SIG-M5 treated with dmso at 0.1 percent for 504 hours (cell line): ENCODE measurements around the gene SPEF2.
A peak's percentile ranks its signal among the peaks of the same experiment; 100 is the strongest.

Experiments used
- DNase-seq: peaks from one replicate; lab custom pipeline; 2025; ENCODE audit not compliant: unreplicated experiment; lab: John Stamatoyannopoulos, UW

Gene SPEF2

DNA sequence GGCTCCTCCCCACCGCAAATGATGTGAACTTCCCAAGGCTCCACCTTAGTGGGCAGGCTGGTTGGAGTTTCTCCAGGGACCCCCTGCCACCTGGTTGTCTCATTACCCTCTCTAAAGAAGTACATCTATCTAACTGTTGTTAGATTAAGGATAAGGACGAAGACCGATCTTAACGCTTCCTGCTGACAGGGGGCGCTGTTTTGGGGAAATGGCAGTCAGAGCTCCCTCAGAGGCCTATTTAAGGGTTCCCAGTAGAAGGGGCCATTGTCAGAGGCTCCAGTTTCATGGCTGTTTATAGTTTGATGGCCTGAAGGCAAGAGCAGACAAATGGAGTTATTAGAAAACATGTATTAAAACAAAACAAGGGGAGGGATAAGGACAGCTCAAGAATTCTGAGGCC is 100.1 kb downstream of the SPEF2 start:
- DNase-seq: no peak

DNA sequence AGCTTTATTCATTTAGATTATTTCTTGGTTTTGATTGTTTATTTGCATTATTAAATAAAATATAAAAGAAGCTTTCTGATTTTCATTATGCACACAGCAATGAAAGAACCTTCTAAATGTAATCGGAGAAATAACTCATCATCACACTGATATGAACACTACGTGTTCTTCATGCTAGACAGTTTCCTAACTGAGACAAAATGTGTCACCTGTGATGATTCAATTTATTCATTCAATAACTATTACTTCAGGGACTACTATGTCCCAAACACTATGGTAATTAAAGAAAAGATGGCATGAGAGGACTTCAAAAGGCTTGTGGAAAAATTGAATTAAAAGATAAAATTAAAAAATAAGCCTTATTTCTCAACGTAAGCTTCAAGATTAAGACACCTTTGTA is 118.1 kb downstream of the SPEF2 start:
- DNase-seq: no peak

DNA sequence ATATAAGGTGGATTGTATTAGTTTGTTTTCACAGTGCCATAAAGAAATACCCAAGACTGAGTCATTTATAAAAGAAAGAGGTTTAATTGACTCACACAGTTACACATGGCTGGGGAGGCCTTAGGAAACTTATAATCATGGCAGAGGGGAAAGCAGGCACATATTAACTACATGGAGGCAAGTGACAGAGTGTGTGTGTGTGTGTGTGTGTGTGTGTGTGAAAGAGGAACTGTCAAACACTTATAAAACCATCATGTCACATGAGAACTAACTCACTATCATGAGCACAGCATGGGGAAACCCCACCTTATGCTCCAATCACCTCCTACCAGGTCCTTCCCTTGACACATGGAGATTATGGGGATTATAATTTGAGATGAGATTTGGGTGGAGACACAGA is 118.6 kb downstream of the SPEF2 start:
- no peak for DNase-seq

DNA sequence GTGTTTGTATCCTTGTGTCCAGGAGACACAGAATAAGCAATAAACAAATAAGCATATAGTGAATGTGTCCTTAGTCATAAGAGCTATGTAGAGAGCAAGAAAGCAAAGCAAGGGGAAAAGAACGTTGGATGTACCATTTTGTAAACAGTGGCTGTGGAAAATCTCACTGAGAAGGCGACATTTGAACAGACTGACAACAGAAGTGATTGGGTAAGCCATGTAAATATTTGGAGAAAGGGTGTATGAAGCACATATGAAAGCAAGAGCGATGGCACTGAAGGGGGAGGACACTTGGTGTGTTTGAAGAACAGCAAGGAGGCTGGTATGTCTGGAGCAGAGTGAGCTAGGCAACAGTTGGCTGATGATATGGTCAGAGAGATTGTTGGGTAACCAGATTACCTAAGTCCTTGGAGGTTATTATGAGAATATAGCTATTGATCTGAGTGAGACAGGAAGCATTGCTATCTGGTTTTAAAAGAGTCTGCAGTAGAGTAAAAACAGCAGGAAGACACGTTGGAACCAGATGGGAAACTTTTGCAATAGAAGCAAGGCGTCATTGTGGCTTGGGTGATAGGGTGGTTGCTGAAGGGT is 123.6 kb downstream of the SPEF2 start:
- DNase-seq: peak; percentile 46

DNA sequence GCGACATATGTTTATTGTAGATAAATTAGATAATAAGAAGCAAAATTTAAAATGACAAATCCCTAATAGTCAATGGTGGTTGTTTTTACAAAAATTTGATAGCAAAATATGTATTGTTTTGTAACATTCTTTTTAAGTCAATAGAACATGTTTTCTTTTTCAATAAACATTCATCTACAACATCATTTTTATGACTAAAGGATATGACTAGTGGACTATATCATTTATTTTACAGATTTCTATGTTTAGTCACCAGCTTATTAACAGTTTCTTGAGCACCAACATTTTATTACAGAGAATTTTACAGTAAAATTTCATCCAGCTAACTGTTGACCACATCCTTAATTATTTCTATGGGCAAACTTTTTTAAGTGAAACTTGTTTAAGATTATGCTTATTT is 124.3 kb downstream of the SPEF2 start:
- DNase-seq: no peak

DNA sequence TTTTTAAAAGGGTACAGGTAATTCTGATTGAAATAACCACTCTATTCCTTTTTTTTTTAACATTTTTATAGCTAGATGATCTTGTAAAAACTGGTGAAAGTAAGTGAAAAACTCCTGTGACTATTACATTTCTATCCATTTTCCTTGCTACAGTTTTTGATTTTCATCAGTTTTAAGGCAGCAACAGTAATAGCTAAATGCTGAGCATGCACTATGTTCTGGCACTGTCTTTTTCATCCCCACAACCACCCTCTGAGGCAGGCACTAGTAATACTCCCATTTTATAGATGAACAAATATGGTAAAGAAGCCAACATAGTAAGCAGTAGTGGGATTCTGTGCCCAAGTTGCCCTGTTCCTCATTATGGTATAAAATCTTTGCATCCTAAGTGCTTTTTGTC is 126.0 kb downstream of the SPEF2 start:
- DNase-seq: no peak

DNA sequence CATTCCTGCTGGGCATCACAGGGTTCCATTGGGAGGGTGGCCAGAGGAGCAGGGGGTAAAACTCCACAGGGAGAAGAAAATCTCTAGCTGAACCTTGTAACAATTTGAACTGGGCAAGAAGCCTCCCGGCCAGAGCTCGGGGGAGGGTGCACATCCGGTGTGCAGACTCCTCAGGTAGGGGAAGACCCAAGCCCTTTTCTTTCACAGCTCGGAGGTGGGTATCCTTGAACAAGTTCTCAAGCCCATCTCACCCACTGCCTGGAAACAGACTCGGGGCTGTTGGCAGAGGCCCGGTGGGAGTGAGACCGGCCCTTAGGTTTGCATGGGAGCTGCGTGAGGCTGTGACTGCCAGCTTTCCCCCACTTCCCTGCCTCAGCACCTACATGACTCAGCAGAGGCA is 127.5 kb downstream of the SPEF2 start:
- no peak for DNase-seq

DNA sequence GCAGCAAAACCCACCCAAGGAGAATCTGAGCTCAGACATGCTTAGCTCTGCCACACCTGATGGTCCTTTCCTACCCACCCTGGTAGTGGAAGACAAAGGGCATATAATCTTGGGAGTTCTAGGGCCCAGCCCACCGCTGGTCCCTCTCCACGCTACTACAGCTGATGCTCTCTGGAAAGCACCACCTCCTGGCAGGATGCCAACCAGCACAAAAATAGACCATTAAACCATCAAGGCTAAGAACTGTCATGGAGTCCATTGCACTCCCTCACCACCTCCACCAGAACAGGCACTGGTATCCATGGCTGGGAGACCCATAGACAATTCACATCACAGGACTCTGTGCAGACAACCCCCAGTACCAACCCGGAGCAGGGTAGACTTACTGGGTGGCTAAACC is 128.0 kb downstream of the SPEF2 start:
- DNase-seq: no peak

DNA sequence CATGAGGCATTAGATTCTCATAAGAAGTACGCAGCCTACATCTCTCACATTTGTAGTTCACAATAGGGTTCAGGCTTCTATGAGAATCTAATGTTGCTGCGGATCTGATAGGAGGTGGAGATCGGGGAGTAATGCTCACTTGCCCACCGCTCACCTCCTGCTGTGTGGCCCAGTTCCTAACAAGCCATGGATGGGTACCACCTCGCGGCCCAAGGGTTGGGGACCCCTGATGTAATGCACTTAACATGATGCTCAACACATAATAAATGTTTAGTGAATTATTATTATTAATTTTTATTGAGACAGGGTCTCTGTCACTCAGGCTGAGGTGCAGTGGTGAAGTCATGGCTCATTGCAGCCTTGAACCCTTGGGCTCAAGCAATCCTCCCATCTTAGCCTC is 134.3 kb downstream of the SPEF2 start:
- no peak for DNase-seq

DNA sequence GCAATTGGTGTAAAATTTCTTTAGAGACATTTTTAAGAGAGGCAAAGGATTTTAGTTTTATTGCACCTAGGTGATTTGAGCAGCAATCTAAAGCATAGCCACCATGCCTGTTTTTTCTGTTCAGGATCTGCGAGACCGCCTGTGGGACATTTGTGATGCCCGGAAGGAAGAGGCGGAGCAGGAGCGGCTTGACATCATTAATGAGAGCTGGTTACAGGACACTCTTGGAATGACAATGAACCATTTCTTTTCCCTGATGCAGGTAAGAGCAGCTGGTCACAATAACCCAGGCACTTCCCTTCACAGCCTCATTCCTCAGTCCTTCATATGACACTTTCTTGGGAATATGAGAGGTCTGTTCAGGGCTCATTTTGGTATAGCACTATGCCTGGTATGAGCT is 135.8 kb downstream of the SPEF2 start:
- DNase-seq: no peak

DNA sequence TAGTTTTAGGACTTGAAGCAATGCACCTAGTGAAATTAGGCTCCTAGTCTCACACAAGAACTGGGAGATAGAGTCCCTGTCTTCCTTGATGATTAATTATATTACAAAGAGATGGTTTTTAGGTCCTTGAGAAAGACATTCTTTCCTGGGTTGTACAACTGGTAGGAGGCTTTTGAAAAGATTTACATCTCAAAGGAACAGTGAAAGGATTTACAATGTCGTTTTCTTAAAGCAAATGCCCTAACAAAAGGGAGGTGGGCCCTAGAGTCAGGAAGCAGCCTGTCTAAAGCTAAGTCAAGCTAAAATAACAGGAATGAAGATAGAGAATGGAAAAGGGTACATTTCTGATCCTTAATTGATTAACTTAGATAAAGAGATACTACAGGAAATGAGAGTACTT is 136.8 kb downstream of the SPEF2 start:
- no peak for DNase-seq

DNA sequence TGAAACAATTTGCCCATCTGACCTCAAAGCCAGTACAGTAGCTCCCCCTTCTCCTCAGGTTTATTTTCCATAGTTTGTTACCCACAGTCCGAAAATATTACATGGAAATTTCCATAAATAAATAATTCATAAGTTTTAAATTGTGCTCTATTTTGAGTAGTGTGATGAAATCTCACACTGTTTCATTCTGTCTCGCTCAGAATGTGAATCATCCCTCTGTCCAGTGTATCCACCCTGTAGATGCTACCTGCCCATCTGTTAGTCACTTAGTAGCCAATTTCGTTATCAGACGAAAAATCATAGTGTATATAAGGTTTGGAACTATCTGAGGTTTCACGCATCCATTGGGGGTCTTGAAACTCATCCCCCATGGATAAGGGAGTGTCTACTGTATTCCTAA is 138.3 kb downstream of the SPEF2 start:
- no peak for DNase-seq

DNA sequence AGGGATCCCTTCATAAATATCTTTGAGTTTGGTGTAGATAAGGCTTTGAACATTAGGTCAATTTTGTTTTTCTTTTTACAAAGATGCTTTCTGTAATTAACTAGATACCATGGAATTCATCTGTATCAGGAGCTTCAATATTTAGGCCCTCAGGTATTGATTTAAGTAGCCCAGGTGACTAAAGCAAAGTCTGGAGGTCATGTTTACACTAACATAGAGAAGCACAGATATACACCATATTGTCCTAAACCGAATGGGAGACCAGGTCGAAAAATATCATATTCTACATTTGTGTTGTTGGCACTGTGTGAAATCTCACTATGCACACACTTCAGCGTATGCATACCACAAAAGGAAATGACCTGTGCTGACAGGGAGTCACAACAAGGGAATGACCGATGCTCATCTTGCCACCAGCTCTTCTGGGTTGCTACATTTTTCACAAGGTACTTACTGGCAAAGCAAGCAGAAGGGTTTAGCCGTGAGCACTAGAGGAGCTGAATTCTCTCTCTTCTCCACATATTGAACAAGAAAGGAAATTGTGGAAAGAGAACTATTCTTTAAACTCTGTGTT is 140.6 kb downstream of the SPEF2 start:
- no peak for DNase-seq

DNA sequence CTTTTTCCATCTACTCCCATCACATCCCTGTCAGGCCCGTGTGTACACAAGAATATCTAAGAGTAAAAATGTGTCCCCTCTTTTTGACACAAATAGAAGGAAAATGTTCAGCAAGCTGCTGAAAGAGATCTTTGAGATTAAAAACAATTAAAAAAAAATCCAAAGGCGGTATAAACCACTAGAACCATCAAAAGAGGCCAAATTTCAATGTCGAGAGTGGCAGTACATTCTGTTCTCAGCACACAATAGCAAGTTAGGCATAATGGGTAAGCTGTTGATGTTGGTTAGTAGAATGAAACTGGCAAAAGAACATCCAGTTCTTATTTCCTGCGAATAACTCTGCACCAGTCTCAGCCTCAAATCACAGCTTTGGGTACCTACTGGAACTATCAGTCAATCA is 143.9 kb downstream of the SPEF2 start:
- no peak for DNase-seq

DNA sequence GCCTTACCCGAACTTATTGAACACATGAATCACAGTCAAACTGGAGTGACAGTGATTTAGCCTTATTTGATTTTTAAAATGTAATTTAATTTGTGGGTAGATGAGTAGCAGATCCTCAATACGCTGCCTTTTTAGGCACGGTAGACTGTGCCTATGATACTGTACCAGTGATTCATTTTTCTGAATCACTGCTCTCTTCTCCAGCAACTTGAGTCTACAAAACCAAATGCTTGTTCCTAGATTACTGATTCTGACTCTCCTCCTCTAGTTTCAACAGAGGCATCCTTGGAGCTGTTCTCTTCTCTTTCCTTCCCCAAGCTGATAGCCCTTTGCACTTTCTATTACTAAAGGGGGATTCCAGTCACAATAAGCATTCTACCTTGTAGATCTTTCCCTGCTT is 144.7 kb downstream of the SPEF2 start:
- DNase-seq: no peak

DNA sequence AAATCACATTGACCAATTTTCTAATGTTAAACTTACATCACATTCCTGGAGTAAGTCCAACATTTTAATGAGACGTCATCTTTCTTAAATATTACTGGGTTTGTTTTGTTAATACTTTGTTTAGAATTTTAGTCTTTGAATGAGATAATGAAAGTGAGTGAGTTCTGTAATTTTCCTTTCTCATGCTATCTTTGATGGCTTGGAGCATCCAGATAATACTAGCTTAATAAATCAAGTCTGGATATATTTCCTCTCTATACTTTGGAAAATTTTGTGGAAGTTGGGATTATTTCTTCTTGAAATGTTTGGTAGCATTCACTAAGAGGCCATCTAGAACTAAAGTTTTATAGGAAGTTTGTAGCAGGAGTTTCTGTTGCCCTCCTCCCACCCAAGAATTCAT is 148.3 kb downstream of the SPEF2 start:
- DNase-seq: no peak

DNA sequence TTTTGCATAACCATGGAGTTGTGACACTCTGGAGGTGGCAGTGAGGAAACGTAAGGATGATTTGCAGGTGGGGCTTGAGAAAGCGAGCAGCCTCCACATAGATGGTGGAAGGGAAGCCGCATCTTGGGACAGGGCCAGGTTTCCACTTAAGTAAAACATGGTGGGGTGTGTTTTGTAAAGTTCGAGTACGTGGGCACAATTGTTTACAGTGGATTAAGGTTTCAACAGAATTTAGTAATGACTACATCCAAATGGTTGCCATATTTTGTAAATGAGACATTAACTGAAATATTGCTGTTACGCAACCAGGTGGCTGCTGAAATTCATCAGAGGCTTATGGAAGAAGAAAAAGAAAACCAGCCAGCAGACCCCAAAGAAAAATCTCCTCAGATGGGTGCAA is 153.6 kb downstream of the SPEF2 start:
- no peak for DNase-seq

DNA sequence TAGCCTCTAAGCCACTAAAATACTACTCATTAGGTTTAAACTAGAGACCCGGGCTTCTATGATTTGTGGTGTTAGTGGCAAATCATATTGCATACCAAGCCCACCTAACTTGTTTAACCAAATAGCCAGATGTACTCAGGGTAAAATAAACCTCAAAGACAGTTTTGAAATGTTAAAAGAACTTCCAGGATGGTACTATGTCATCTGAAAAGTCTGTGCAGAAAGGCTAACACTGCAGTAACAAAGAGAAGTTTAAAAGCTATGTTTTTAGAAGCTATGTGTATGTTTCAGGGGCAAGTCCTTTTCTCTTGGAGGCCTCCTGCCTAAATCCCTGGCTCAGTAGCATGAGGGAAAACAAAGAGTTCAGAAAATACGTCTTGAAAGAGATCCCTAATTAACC is 154.2 kb downstream of the SPEF2 start:
- DNase-seq: no peak

DNA sequence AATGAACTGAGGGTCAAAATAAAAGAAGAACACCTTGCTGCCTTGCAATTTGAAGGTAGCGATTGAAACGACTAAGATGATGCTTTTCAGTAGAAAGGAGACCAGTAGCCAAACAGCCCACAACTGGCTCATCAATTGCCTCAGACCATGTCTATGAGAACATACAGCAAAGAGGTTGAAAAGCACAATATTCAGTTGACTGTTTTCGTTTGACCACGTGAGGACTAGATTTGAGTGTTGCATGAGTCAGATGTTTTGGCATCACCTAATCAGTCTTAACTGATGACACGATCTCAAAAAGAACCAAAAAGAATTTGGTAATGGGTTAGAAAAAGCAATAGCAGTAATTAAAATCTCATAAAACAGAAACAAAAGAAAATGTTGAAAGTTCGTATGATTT is 156.3 kb downstream of the SPEF2 start:
- no peak for DNase-seq

DNA sequence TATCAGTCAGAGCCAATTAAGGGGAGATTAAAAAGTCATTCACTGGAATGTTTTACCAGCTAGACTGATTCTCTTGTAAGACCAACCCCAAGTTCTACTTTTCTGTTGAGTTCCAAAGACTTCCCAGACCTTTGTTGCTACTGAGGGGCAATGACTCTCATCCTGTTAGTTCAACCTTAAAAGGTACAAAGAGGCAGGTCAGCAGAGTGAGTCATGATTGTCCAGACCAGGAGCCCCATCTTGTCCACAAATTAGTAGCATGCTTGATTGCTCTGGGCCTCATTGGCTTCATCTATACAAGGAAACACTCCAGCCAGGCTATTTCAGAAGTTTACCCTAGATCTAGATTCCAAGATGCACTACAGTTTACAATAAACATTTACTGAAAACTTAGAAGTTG is 159.1 kb downstream of the SPEF2 start:
- no peak for DNase-seq

DNA sequence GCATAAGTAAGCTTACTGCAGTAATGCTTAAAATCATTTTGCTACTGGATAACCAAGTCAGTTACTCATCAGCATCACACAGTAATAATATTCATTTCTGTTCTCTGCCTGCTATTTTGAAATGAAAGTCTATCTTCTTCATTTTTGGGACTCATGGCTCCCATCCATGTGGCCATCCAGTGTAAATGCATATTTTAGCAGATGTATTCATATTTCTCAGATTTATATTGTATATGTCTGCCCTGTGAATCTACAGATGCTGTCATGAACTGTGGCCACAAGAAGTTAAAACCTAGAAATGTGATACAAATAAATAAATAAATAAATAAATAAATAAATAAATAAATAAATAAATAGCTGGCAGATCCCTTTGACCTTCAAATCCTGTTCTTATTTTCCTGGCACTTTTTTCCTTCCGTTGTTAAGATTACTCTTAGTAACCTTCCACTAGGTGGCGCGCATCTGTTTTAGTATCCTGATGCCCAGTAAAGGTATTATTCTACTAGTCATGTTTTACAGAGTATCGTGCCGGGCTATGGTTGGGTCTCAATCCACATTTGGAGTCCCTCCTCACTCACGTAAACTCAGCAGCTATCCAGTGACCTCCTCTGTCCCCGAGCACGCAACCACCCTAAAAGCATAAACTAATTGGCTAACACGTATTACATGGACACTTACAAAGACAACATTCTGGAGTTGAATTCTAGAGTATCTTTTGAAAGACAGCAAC is 159.9 kb downstream of the SPEF2 start:
- peak; percentile 79 for DNase-seq

DNA sequence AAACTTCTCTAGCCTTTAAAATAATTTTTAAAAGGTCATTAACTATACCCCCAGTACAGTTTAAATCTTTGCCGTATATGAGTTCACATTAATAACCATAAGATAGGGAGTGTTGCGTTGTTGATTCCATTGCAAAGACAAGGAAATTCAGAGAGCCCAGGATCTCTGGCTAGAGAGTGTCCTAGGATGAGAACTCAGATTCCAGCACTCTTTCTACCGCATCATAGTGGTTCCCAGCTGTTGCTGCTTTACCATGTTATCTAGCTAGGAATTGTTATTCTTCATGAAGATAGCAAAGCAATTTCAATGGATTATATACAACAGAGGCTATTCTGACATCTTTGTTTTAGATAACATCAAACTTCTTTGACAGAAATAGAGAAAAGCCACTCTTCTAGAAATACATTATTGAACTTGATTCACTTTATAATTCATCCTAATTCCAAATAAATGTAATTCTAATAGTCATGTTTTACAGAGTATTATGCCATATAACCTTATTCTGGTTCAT is 160.7 kb downstream of the SPEF2 start:
- DNase-seq: no peak

DNA sequence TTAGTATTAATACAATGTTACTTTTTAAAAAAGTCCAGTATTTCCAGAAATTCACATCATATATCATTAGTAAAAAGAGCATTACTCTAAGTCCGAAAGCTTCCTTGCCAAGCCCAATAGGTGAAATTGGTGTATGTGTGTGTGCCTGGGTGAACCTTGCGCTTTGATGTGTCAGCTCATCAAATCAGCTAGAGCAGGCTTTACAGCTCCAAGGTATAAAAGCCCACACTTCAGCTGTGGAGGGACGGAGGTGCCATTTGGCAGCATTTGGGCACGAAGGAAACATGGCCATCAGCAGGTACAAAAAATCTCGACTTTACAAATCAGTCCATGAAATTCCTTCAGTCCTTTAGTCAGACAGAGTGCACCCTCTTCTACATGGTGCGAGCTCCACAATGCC is 162.6 kb downstream of the SPEF2 start:
- DNase-seq: no peak
